Measurements from ENCODE around the gene BMAL1.

BMAL1 gene

GRCh38 chr11:13291361-13291760 lies 13.8 kb downstream of the BMAL1 start:
- no peak for DNase-seq (ENCODE audit: low read depth, low spot score)

- no peak for DNase-seq (ENCODE audit: low read depth, low spot score)
These were observed 14.2 kb downstream of the BMAL1 start for GRCh38 chr11:13291800-13292199.

GRCh38 chr11:13292970-13293369 lies 15.4 kb downstream of the BMAL1 start:
- DNase-seq (ENCODE audit: low read depth, low spot score) = no peak

GRCh38 chr11:13294178-13294577 lies 16.6 kb downstream of the BMAL1 start:
- DNase-seq (ENCODE audit: low read depth, low spot score) = no peak

GRCh38 chr11:13294771-13295579 lies 17.4 kb downstream of the BMAL1 start:
- DNase-seq (ENCODE audit: low read depth, low spot score) = no peak

GRCh38 chr11:13297308-13297916 lies 19.8 kb downstream of the BMAL1 start:
- no peak for DNase-seq (ENCODE audit: low read depth, low spot score)

GRCh38 chr11:13297917-13298356 lies 20.3 kb downstream of the BMAL1 start:
- no peak for DNase-seq (ENCODE audit: low read depth, low spot score)

GRCh38 chr11:13298765-13299164 lies 21.2 kb downstream of the BMAL1 start:
- no peak for DNase-seq (ENCODE audit: low read depth, low spot score)

GRCh38 chr11:13301522-13301921 lies 23.9 kb downstream of the BMAL1 start:
- DNase-seq (ENCODE audit: low read depth, low spot score) = no peak

- no peak for DNase-seq (ENCODE audit: low read depth, low spot score)
These were observed 24.9 kb downstream of the BMAL1 start for GRCh38 chr11:13302420-13302958.

GRCh38 chr11:13303668-13304649 lies 26.4 kb downstream of the BMAL1 start:
- DNase-seq (ENCODE audit: low read depth, low spot score) = no peak

- no peak for DNase-seq (ENCODE audit: low read depth, low spot score)
These were observed 27.2 kb downstream of the BMAL1 start for GRCh38 chr11:13304655-13305335.

- DNase-seq (ENCODE audit: low read depth, low spot score) = no peak
These were observed 31.1 kb downstream of the BMAL1 start for GRCh38 chr11:13308704-13309103.

GRCh38 chr11:13309156-13309555 lies 31.6 kb downstream of the BMAL1 start:
- DNase-seq (ENCODE audit: low read depth, low spot score) = no peak

- DNase-seq (ENCODE audit: low read depth, low spot score) = no peak
These were observed 32.9 kb downstream of the BMAL1 start for GRCh38 chr11:13310443-13310842.

GRCh38 chr11:13311570-13311969 lies 34.0 kb downstream of the BMAL1 start:
- no peak for DNase-seq (ENCODE audit: low read depth, low spot score)

GRCh38 chr11:13313005-13313819 lies 35.6 kb downstream of the BMAL1 start:
- peak; percentile 75 for DNase-seq (ENCODE audit: low read depth, low spot score)

- no peak for DNase-seq (ENCODE audit: low read depth, low spot score)
These were observed 37.2 kb downstream of the BMAL1 start for GRCh38 chr11:13314676-13315394.
